Activated CD4-positive, alpha-beta memory T cell treated with anti-CD3 and anti-CD28 coated beads for 36 hours (primary cell): ENCODE results near the gene METTL24. TPM values are rescaled to one million over a fixed set of nuclear protein-coding genes. Genes with fewer than 3 reads are reported as not detected.
A peak's percentile ranks its signal among the peaks of the same experiment; 100 is the strongest.
"Not testable (repeated sequence)": the region's sequence is repeated elsewhere in the genome, so short reads cannot be mapped to it uniquely, and the experiment has no call there.

ENCODE experiments used
- CTCF ChIA-PET: fragments of 350-600 bp; sonication (Branson Sonifier 250); formaldehyde crosslinking; loops from one replicate; lab custom pipeline; 2021; ENCODE audit warnings: antibody characterized with exemption, inconsistent platforms; lab: Charles Lee
- POLR2A ChIA-PET: fragments of 350-600 bp; sonication (Branson Sonifier 250); formaldehyde crosslinking; loops from one replicate; lab custom pipeline; 2021; ENCODE audit warnings: antibody characterized with exemption; lab: Charles Lee
- DNase-seq: peaks from one replicate; pipeline ENCODE4 v3.0.0-alpha.2; 2020
- H3K27ac Mint-ChIP-seq: one replicate; pipeline ENCODE4 v1.8.0; 2021; ENCODE audit warnings: mixed read lengths
- H3K27me3 Mint-ChIP-seq: one replicate; pipeline ENCODE4 v1.8.0; 2021; ENCODE audit warnings: mixed read lengths
- H3K36me3 Mint-ChIP-seq: one replicate; pipeline ENCODE4 v1.8.0; 2021; ENCODE audit warnings: mixed read lengths
- H3K4me1 Mint-ChIP-seq: one replicate; pipeline ENCODE4 v1.8.0; 2021; ENCODE audit warnings: low read depth, mixed read lengths
- H3K4me3 Mint-ChIP-seq: one replicate; pipeline ENCODE4 v1.8.0; 2021; ENCODE audit warnings: mild to moderate bottlenecking, mixed read lengths
- H3K9me3 Mint-ChIP-seq: one replicate; pipeline ENCODE4 v1.8.0; 2021; ENCODE audit warnings: mixed read lengths
- intact Hi-C: fragments of 100-400 bp; cut with micrococcal nuclease; formaldehyde crosslinking; loops from one replicate; pipeline ENCODE4 v1.15.1; 2023
- total RNA-seq, 2 experiments: library from RNA; stranded (reverse); gene quantifications; one replicate each; pipeline ENCODE4 v1.2.3, GENCODE V29; 2021

The METTL24 gene
- total RNA-seq, 2 experiments from 2014 or later, result not detected

- no peak for DNase-seq
- Mint-ChIP-seq H3K27ac (no peak overlapping the region), H3K9me3 (no peaks in the 10 kb centered on the region), H3K4me1 (peaks cover 11% of the 10 kb centered on the region), H3K36me3 (no peaks in the 10 kb centered on the region), H3K4me3 (peak overlapping the region; percentile 7), H3K27me3 (peaks cover 45% of the 10 kb centered on the region)
- ChIA-PET CTCF (no interaction called here), POLR2A (interaction anchor here (0.6 kb wide), 1 partner anchor 208 kb away, joined by 3 read pairs; no protein-coding TSS in a partner anchor)
- intact Hi-C loops, result no loop called here
These were observed 508 bp upstream of the METTL24 start for GRCh38 chr6:110358553-110359160.

GRCh38 chr6:110357298-110357663 is 868 bp downstream of the METTL24 start:
- peak overlapping the region; percentile 61 for H3K4me3 Mint-ChIP-seq
- H3K36me3 Mint-ChIP-seq, result no peaks in the 10 kb centered on the region
- no peaks in the 10 kb centered on the region for H3K9me3 Mint-ChIP-seq
- peaks cover 43% of the 10 kb centered on the region for H3K27me3 Mint-ChIP-seq
- H3K27ac Mint-ChIP-seq, result no peak overlapping the region
- no peak for DNase-seq
- intact Hi-C loops, result no loop called here
- POLR2A ChIA-PET, result no interaction called here
- peaks cover 11% of the 10 kb centered on the region for H3K4me1 Mint-ChIP-seq
- CTCF ChIA-PET, result no interaction called here

GRCh38 chr6:110356778-110357177 is 1.4 kb downstream of the METTL24 start:
- Mint-ChIP-seq H3K4me1 (peaks cover 11% of the 10 kb centered on the region), H3K36me3 (no peaks in the 10 kb centered on the region), H3K4me3 (no peak overlapping the region), H3K27me3 (peaks cover 41% of the 10 kb centered on the region), H3K27ac (no peak overlapping the region), H3K9me3 (no peaks in the 10 kb centered on the region)
- ChIA-PET CTCF (no interaction called here), POLR2A (no interaction called here)
- intact Hi-C loops, result no loop called here
- no peak for DNase-seq

DNA sequence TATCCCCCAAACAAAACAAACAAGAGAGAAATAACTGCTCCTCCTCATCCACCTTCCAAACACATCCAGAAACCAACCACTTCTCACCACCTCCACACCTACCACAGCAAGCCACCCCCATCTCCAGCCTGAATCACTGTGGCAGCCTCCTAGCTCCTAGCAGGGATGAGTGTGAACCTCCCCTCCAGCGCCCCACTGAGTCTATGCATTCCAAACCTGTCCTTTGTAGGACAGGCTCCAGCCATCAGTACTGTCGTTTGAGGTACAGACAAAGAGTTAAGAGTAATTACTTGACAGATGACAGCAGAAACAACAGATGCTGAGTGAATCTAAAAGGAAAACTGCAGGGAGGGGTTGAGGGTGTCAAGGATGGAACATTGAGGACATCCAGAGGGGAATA is 2.4 kb downstream of the METTL24 start:
- CTCF ChIA-PET, result no interaction called here
- H3K9me3 Mint-ChIP-seq, result no peaks in the 10 kb centered on the region
- peaks cover 39% of the 10 kb centered on the region for H3K27me3 Mint-ChIP-seq
- no peak for DNase-seq
- no peak overlapping the region for H3K27ac Mint-ChIP-seq
- POLR2A ChIA-PET, result no interaction called here
- H3K4me3 Mint-ChIP-seq, result no peak overlapping the region
- H3K4me1 Mint-ChIP-seq, result peaks cover 11% of the 10 kb centered on the region
- H3K36me3 Mint-ChIP-seq, result no peaks in the 10 kb centered on the region
- intact Hi-C loops, result no loop called here

- intact Hi-C loops, result no loop called here
- ChIA-PET CTCF (no interaction called here), POLR2A (no interaction called here)
- no peak overlapping the region for H3K27ac Mint-ChIP-seq
- no peak for DNase-seq
- no peak overlapping the region for H3K4me3 Mint-ChIP-seq
- H3K4me1 Mint-ChIP-seq, result peaks cover 11% of the 10 kb centered on the region
- H3K27me3 Mint-ChIP-seq, result peaks cover 34% of the 10 kb centered on the region
- H3K36me3 Mint-ChIP-seq, result no peaks in the 10 kb centered on the region
- H3K9me3 Mint-ChIP-seq, result no peaks in the 10 kb centered on the region
These were observed 3.1 kb downstream of the METTL24 start for GRCh38 chr6:110355022-110355421.

DNA sequence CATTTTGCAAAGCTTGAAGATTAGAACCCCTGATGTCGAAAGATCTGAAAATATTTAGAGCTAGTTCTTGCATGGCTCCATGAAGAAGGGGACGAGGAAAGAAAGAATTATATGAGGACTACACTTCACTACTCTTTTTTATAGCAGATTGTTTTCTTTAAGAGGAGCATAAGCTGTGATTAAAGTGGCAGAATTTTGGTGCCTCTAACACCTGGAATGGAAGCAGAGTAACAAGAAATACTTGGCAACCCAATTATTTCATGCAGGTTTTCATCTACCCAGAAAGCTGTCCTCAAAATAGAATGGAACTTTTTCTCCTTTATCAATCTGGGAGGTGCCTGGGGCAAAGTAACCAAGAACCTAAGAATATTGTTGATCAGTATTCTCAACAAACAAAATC is 4.0 kb downstream of the METTL24 start:
- H3K4me3 Mint-ChIP-seq, result no peak overlapping the region
- CTCF ChIA-PET, result no interaction called here

GRCh38 chr6:110353457-110354001 is 4.6 kb downstream of the METTL24 start:
- intact Hi-C loops, result no loop called here
- H3K27ac Mint-ChIP-seq, result no peak overlapping the region
- ChIA-PET CTCF (no interaction called here), POLR2A (no interaction called here)
- no peaks in the 10 kb centered on the region for H3K9me3 Mint-ChIP-seq
- no peaks in the 10 kb centered on the region for H3K36me3 Mint-ChIP-seq
- H3K4me3 Mint-ChIP-seq, result no peak overlapping the region
- H3K27me3 Mint-ChIP-seq, result peaks cover 24% of the 10 kb centered on the region
- H3K4me1 Mint-ChIP-seq, result peaks cover 11% of the 10 kb centered on the region
- DNase-seq, result no peak

More for the DNA sequence above, 4.0 kb downstream of the METTL24 start:
- intact Hi-C loops, result no loop called here
- peaks cover 11% of the 10 kb centered on the region for H3K4me1 Mint-ChIP-seq
- peaks cover 29% of the 10 kb centered on the region for H3K27me3 Mint-ChIP-seq
- no peaks in the 10 kb centered on the region for H3K36me3 Mint-ChIP-seq
- H3K27ac Mint-ChIP-seq, result no peak overlapping the region
- POLR2A ChIA-PET, result no interaction called here
- H3K9me3 Mint-ChIP-seq, result no peaks in the 10 kb centered on the region
- no peak for DNase-seq

- POLR2A ChIA-PET, result no interaction called here
- CTCF ChIA-PET, result no interaction called here
- no peaks in the 10 kb centered on the region for H3K9me3 Mint-ChIP-seq
- intact Hi-C loops, result no loop called here
- no peaks in the 10 kb centered on the region for H3K36me3 Mint-ChIP-seq
- peaks cover 22% of the 10 kb centered on the region for H3K27me3 Mint-ChIP-seq
- peaks cover 11% of the 10 kb centered on the region for H3K4me1 Mint-ChIP-seq
- no peak for DNase-seq
- no peak overlapping the region for H3K4me3 Mint-ChIP-seq
- H3K27ac Mint-ChIP-seq, result no peak overlapping the region
These were observed 5.4 kb downstream of the METTL24 start for GRCh38 chr6:110352563-110353262.

- Mint-ChIP-seq H3K4me3 (no peak overlapping the region), H3K27ac (no peak overlapping the region), H3K36me3 (no peaks in the 10 kb centered on the region), H3K27me3 (peaks cover 16% of the 10 kb centered on the region), H3K4me1 (peaks cover 6% of the 10 kb centered on the region), H3K9me3 (no peaks in the 10 kb centered on the region)
- DNase-seq, result no peak
- CTCF ChIA-PET, result no interaction called here
- intact Hi-C loops, result no loop called here
- POLR2A ChIA-PET, result no interaction called here
These were observed 6.2 kb downstream of the METTL24 start for GRCh38 chr6:110351986-110352385.

DNA sequence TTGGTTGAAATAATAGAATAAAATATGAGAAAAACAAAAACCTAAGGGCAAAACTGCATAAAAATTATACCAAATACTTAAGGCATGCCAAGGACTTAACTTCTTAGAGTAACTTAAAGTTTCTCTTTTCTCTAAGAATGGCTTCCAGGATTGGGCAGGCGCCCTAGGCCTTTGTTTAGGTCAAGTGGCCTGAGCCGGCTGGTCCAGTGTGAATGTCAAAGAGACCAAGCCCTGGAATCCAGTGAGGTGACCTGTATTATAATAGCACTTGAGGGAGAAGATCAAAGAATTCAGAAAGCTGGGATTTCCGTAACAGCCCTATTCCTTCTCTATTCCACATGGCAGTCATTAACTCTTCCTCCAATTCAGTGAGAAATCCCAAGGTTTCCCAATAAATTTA is 6.6 kb downstream of the METTL24 start:
- no peaks in the 10 kb centered on the region for H3K36me3 Mint-ChIP-seq

DNA sequence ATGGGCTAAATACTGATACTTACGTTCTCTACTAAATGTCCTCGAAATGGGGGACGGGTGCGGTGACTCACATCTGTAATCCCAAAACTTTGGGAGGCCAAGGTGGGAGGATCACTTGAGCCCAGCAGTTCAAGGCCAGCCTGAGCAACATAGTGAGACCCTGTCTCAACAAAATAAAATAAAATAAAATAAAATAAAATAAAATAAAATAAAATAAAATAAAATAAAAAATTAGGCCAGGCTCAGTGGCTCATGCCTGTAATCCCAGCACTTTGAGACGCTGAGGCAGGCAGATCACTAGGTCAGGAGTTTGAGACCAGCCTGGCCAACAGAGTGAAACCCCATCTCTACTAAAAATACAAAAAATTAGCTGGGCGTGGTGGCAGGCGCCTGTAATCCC is 7.6 kb downstream of the METTL24 start:
- H3K27me3 Mint-ChIP-seq, CTCF ChIA-PET, POLR2A ChIA-PET, H3K4me3 Mint-ChIP-seq, H3K36me3 Mint-ChIP-seq, intact Hi-C loops, H3K4me1 Mint-ChIP-seq, H3K27ac Mint-ChIP-seq, H3K9me3 Mint-ChIP-seq, DNase-seq: not testable (repeated sequence)

More for the DNA sequence above, 6.6 kb downstream of the METTL24 start:
- Mint-ChIP-seq H3K4me3 (no peak overlapping the region), H3K27me3 (peaks cover 11% of the 10 kb centered on the region), H3K4me1 (peaks cover 1% of the 10 kb centered on the region), H3K9me3 (no peaks in the 10 kb centered on the region), H3K27ac (no peak overlapping the region)
- CTCF ChIA-PET, result no interaction called here
- intact Hi-C loops, result no loop called here
- DNase-seq, result no peak
- POLR2A ChIA-PET, result no interaction called here

GRCh38 chr6:110348961-110349690 is 9.0 kb downstream of the METTL24 start:
- DNase-seq, result no peak
- ChIA-PET CTCF (no interaction called here), POLR2A (no interaction called here)
- no peak overlapping the region for H3K4me3 Mint-ChIP-seq
- no peaks in the 10 kb centered on the region for H3K4me1 Mint-ChIP-seq
- intact Hi-C loops, result no loop called here
- no peaks in the 10 kb centered on the region for H3K27me3 Mint-ChIP-seq
- H3K27ac Mint-ChIP-seq, result no peak overlapping the region
- no peaks in the 10 kb centered on the region for H3K36me3 Mint-ChIP-seq
- H3K9me3 Mint-ChIP-seq, result no peaks in the 10 kb centered on the region
